Ovary (tissue), 9 donors: Measurements from ENCODE around the gene KANTR. TPM values are rescaled to one million over a fixed set of nuclear protein-coding genes. Genes with fewer than 3 reads are reported as not detected.
A peak's percentile ranks its signal among the peaks of the same experiment; 100 is the strongest.

Source experiments
- DNase-seq, 5 donors: peaks; one replicate each; pipeline ENCODE4 v3.0.0-alpha.2; 2019 to 2020
- H3K27ac ChIP-seq, 2 donors: fragments of 200-600 bp; one replicate each; pipeline versions ENCODE4 v1.5.1 to v1.8.0; 2019 to 2022
- H3K27me3 ChIP-seq: fragments of 200-600 bp; one replicate; pipeline ENCODE4 v1.8.0; 2022
- H3K36me3 ChIP-seq: fragments of 200-600 bp; sonication (generic); one replicate; pipeline ENCODE4 v1.5.1; 2019
- H3K4me1 ChIP-seq: one replicate; pipeline ENCODE4 v1.8.1; 2013; ENCODE audit warnings: mild to moderate bottlenecking, moderate library complexity; ENCODE audit not compliant: insufficient read depth
- H3K4me3 ChIP-seq: fragments of 200-600 bp; sonication (generic); one replicate; pipeline ENCODE4 v1.5.1; 2017
- H3K9me3 ChIP-seq, 2 donors: fragments of 200-600 bp in 1 of 2; sonication (generic) in 1 of 2; one replicate each; pipeline versions ENCODE4 v1.5.1 to v1.8.1; 2013 to 2019; ENCODE audit warnings: mild to moderate bottlenecking in 1 of 2, moderate library complexity in 1 of 2
- EP300 ChIP-seq: sonication (generic); formaldehyde crosslinking; IDR thresholded peaks from one replicate; pipeline ENCODE4 v1.6.1; 2017; ENCODE audit warnings: antibody characterized with exemption
- POLR2A ChIP-seq: fragments of 450-650 bp; IDR thresholded peaks from one replicate; pipeline ENCODE4 v1.6.1; 2017; ENCODE audit warnings: antibody characterized with exemption, mild to moderate bottlenecking, moderate library complexity
- WGBS, 3 donors: extraction: QIAGEN DNeasy Blood & Tissue Kit in 1 of 3; methylation state at CpG; one replicate each; pipeline versions ENCODE4 v1.1.5 to v1.1.7; 2013 to 2017; 5-methylcytosine and 5-hydroxymethylcytosine counted together
- intact Hi-C, 4 donors: fragments of 100-400 bp; cut with DNase I; formaldehyde crosslinking; loops; one replicate each; pipeline versions ENCODE4 v1.11.0 to v1.15.1; 2022 to 2023
- polyA plus RNA-seq, 2 donors: library from polyadenylated mRNA; stranded (reverse); fragments of 200-250 nt in 1 of 2; fragments of 350-450 nt in 1 of 2; fragmentation: Illumina TruSeq in 1 of 2; extraction: RNeasy Lipid Tissue Mini Kit (QIAGEN cat#74804) in 1 of 2; gene quantifications; one replicate each; pipeline ENCODE4 v1.2.3, GENCODE V29; 2013 to 2014
- total RNA-seq, 7 donors: library from RNA; depleted of rRNA in 2 of 7; stranded (reverse); fragments of >200 nt in 2 of 7; fragmentation: NEBNext Ultra II Directional in 3 of 7; extraction: Animal tissue kit (Norgen Biotek cat#: 25700) in 3 of 7; gene quantifications; one replicate each; pipeline versions ENCODE4 v1.1.0 to v1.2.4, GENCODE V29; 2016 to 2023
- TF ChIP-seq, protein P1 (sequence below), 3 donors: fragments of 450-650 bp in 2 of 3; fragments of 200-600 bp in 1 of 3; IDR thresholded peaks; one replicate each; pipeline versions ENCODE4 v1.5.1 to v1.8.0; 2016 to 2022; ENCODE audit warnings: antibody characterized with exemption in 3 of 3, mild to moderate bottlenecking in 1 of 3
- donor health status: DM: no; HTN: no; CAD: no; lungs with moderate emphysema.
- donor health status: DM: no; HTN: no; CAD: no.
- donor health status: Bipolar disorder and iron deficiency.
- donor health status: DM: yes; HTN: yes; CAD: no.
- donor health status: DM: no; HTN: no; CAD: no.
- donor health status: DM: yes; HTN: yes; CAD: no.

KANTR gene
- total and polyA plus RNA-seq, 9 donors, result 7.5 to 21.0 (median 14.2) TPM

DNA sequence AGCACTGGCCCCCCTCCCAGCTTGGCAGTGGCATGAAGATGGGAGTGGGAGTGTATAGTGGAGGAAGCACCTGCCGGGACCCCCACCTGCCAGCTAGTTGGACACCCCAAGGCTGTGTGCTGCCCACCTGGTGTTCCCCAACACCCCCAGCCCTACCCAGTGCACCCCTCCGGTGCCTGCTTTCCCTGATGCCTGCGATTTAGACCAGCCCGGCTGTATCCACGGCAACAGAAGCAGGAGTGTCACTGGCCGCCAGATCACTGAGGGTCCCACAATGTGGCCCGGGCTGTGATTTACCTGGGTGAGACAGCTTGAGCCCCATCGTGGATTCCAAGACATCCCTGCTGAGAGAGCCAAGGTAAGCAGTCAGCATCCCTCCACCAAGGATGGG is 44.8 kb upstream of the KANTR start:
- peak overlapping the region; percentile 48 for H3K4me3 ChIP-seq
- intact Hi-C loops, result no loop called here
- 35 to 43% (median 42%) methylated on average over 8 of the region's 8 CpGs for WGBS, 3 donors
- no peaks in the 10 kb centered on the region for H3K9me3 ChIP-seq
- peaks cover 6% of the 10 kb centered on the region for H3K4me1 ChIP-seq
- no peaks in the 10 kb centered on the region for H3K36me3 ChIP-seq
- H3K27me3 ChIP-seq, result no peaks in the 10 kb centered on the region
- TF ChIP-seq POLR2A, result no peak
- TF ChIP-seq, protein P1, sequence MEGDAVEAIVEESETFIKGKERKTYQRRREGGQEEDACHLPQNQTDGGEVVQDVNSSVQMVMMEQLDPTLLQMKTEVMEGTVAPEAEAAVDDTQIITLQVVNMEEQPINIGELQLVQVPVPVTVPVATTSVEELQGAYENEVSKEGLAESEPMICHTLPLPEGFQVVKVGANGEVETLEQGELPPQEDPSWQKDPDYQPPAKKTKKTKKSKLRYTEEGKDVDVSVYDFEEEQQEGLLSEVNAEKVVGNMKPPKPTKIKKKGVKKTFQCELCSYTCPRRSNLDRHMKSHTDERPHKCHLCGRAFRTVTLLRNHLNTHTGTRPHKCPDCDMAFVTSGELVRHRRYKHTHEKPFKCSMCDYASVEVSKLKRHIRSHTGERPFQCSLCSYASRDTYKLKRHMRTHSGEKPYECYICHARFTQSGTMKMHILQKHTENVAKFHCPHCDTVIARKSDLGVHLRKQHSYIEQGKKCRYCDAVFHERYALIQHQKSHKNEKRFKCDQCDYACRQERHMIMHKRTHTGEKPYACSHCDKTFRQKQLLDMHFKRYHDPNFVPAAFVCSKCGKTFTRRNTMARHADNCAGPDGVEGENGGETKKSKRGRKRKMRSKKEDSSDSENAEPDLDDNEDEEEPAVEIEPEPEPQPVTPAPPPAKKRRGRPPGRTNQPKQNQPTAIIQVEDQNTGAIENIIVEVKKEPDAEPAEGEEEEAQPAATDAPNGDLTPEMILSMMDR (IDR thresholded peaks at IDR 0.05), result no peak
- no peak for TF ChIP-seq EP300
- peak in 1 of 5 donors; percentile 31 for DNase-seq
- no peak overlapping the region for H3K27ac ChIP-seq

DNA sequence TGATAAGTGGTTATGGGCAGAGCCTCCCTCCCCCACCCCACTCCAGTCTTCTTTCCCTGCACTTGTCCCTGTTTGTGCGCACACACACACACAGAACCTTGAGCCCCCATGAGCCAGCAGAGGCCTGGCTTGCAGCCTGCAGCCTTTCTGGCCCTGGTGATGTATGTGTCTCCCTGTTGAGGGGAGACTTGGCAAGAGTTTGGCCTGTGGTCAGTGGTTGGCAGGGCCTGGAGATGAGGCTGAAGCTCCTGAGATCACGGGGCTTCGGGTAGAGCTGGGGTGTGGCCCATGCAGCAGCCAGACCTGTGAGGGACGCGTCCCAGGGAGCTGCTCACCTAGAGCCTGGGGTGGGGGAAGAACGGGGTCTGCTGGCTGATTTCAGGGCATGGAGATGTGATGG is 43.1 kb upstream of the KANTR start:
- intact Hi-C loops, result no loop called here
- H3K27me3 ChIP-seq, result no peaks in the 10 kb centered on the region
- no peak overlapping the region for H3K27ac ChIP-seq
- H3K4me1 ChIP-seq, result peaks cover 6% of the 10 kb centered on the region
- H3K4me3 ChIP-seq, result no peak overlapping the region
- no peaks in the 10 kb centered on the region for H3K9me3 ChIP-seq
- no peaks in the 10 kb centered on the region for H3K36me3 ChIP-seq
- DNase-seq, result no peak
- TF ChIP-seq, protein P1 (IDR thresholded peaks at IDR 0.05), result no peak
- no peak for TF ChIP-seq POLR2A
- TF ChIP-seq EP300, result no peak
- 62 to 67% (median 62%) methylated on average over 6 of the region's 6 CpGs for WGBS, 3 donors

DNA sequence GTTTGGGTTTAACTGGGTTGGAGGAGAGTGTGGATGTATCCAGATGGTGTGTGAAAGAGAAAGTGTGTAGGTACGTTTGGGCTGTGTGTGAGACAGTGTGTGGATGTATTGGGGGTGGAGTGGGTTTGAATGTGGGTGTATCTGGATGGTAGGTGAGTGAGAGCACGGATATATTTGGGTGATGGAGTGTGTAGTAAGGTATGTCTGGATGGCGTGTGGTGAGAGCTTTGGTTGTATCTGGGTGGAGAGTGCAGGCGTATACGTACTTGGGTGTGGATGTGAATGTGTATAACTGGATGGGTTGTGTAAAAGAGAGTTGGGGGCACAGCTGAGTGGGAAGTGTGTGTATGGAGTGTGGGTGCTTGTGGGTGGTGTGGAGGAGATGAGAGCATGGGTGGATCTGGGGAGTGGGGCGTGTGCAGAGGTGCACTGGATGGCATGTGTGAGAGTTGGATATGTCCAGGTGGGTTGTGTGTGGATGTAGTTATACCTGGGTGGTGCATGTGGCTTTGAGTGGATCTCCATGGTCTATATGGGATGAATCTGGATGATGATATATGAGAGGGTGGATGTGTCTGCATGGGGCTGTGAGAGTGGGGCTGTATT is 38.6 kb upstream of the KANTR start:
- peaks cover under 1% of the 10 kb centered on the region for H3K4me1 ChIP-seq
- no peak for DNase-seq
- TF ChIP-seq POLR2A (no peak), EP300 (no peak)
- H3K27me3 ChIP-seq, result no peaks in the 10 kb centered on the region
- WGBS, 3 donors, result 72 to 74% (median 74%) methylated on average over 6 of the region's 6 CpGs
- intact Hi-C loops, result no loop called here
- H3K27ac ChIP-seq, result no peak overlapping the region
- no peak overlapping the region for H3K4me3 ChIP-seq
- no peaks in the 10 kb centered on the region for H3K9me3 ChIP-seq
- no peaks in the 10 kb centered on the region for H3K36me3 ChIP-seq

DNA sequence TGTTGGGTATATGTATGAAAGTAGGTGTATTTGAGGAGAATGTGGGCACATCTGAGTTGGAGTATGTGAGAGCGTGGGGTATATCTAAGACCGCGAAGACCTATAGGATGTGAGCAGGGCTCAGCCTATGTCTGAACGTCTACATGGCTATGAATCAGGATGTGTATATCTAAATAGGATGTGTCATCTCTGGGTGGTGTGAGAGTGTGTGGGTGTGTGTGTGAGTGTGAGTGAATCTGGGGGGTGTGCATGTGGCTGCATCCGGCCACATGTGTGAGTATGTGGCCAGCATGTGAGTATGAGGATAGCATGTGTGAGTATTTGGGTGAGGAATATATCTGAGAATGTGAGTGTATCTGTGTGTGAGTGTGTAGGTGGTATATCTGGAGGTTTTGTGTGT is 37.6 kb upstream of the KANTR start:
- H3K27ac ChIP-seq, result no peak overlapping the region
- no peaks in the 10 kb centered on the region for H3K9me3 ChIP-seq
- DNase-seq, result no peak
- TF ChIP-seq, protein P1 (IDR thresholded peaks at IDR 0.05), result no peak
- TF ChIP-seq POLR2A, result no peak
- no peak for TF ChIP-seq EP300
- H3K27me3 ChIP-seq, result no peaks in the 10 kb centered on the region
- H3K4me1 ChIP-seq, result no peaks in the 10 kb centered on the region
- intact Hi-C loops, result no loop called here
- no peaks in the 10 kb centered on the region for H3K36me3 ChIP-seq
- 82 to 87% (median 86%) methylated on average over 5 of the region's 5 CpGs for WGBS, 3 donors
- no peak overlapping the region for H3K4me3 ChIP-seq

DNA sequence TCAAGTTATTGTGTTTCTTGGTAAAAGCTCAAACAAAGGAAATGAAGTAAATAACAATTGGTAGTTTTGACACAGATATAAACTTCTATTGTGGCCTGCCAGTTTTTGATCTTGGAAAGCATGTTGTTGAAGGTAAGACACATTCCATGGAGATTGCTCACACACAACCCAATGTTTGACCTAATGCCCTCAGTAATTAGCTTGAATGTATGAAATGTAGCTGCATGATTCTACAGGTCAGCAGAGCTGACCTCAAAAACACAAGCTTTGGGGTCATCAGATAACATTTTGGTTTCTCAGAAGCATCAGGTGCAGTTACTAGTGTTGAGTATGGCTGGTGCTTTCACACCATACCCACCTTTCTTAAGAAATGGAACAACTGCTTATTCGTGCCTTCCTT is 28.8 kb upstream of the KANTR start:
- H3K27ac ChIP-seq, result no peak overlapping the region
- 55 to 62% (median 58%) methylated on average over 1 of the region's 1 CpG for WGBS, 3 donors
- no peaks in the 10 kb centered on the region for H3K27me3 ChIP-seq
- H3K36me3 ChIP-seq, result no peaks in the 10 kb centered on the region
- TF ChIP-seq, protein P1 (IDR thresholded peaks at IDR 0.05), result no peak
- TF ChIP-seq POLR2A, result no peak
- H3K9me3 ChIP-seq, result no peaks in the 10 kb centered on the region
- no peak overlapping the region for H3K4me3 ChIP-seq
- intact Hi-C loops, result no loop called here
- DNase-seq, result no peak
- H3K4me1 ChIP-seq, result no peaks in the 10 kb centered on the region
